HG02885 (cell line): ENCODE results near the gene POM121C.
A peak's percentile ranks its signal among the peaks of the same experiment; 100 is the strongest.
"Not testable (repeated sequence)": the region's sequence is repeated elsewhere in the genome, so short reads cannot be mapped to it uniquely, and the experiment has no call there.

Source experiments
- ATAC-seq: cut with Tn5 transposase; IDR thresholded peaks from one replicate; pipeline ENCODE4 v1.9.1; 2021; ENCODE audit warnings: mild to moderate bottlenecking; ENCODE audit not compliant: unreplicated experiment, poor library complexity

Gene POM121C

DNA sequence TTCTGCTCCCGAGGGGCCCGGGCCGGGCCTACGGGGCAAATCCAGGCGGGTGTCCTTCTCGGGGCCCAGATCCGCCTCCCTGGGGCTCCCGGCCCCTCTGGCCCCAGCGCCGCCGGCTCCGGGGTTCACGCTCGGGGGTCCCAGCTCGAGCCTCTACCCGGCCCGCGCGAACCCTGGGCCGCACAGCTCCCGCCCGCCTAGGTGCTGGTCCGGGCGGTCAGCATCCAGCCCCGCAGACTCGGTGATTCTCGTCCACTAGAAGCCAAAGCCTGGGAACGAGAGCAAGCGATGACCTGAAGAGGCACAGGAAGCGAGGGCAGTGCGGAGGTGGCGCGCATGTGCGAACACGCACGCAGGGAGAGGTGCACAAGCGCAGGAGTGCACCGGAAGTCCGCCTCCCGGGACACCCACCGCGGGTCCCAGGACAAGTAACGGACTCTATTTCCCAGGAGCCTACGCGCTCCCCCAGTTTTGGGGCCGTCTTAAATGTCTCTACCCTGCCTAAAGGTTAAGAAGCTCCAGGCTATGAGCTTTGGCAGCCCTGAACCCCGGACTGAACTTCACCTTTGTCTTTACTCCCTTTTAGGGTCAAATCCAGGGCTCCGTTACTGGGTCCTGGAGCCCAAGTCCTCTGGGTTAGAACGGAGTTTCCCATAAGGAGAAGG is at the start of gene POM121C:
POM121C (minus strand) TSS at position 321 of the 665 bp plus-strand sequence. CDS start 44,803 bp downstream, outside the sequence.
- peak; percentile 99 for ATAC-seq

DNA sequence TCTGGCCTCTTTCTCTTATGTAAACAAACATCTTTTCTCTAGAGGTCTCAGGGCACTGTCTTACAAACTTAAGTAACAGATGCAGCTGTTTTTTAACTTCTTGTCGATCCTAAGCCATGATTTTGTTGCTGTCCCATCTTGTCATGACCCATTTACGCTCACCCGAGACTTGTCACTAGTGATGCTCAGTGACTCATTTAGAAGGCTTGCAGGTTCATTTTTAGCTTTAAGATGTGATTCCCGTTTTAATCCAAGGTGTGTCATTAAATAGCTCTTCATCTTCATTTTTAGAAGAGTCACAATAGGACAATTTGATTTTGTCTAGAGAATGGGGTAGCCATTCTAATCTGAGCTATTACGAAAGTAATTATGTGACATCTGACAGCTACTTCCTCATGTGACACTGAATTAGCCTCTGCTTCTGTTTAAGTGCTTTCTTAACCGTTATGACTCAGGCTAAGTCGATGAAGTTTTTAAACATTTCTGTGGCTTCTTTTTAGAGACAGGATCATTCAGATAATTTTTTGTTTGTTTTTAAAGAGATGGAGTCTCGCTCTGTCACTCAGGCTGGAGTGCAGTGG is 48.7 kb upstream of the POM121C start:
- peak; percentile 76 for ATAC-seq

DNA sequence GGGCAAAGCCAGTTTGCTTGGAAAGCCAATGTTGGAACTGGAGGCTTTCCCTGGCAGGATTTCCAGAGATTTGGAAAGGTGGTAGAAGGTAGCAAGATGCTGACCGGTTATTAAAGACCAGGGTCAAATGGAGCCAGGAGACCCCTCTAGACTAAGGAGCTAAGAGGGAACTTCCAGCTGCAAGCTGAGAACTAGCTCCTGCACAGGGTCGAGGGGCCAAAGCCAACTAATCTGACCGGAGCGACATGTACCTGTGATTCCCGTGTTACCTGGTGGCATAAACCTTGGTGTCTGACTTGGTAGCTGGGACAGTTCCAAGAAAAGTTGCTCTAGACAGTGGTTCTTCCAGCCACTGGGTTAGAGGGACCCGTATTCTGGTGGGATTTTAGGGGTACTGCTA is 47.8 kb upstream of the POM121C start:
- ATAC-seq: no peak

DNA sequence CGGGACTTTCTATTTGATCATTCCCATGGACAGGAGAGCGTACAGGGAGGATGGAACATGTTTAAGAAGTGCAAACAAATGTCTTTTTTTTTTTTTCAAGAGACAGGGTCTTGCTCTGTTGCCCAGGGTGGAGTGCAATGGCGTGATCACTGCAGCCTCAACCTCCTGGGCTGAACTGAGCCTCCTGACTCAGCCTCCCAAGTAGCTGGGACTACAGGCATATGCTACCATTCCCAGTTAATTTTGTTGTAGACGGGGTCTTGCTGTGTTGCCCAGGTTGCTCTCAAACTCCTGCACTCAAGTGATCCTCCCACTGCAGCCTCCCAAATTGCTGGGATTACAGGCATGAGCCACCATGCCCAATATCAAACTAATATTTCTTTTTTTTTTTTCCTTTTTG is 46.5 kb upstream of the POM121C start:
- ATAC-seq: no peak

DNA sequence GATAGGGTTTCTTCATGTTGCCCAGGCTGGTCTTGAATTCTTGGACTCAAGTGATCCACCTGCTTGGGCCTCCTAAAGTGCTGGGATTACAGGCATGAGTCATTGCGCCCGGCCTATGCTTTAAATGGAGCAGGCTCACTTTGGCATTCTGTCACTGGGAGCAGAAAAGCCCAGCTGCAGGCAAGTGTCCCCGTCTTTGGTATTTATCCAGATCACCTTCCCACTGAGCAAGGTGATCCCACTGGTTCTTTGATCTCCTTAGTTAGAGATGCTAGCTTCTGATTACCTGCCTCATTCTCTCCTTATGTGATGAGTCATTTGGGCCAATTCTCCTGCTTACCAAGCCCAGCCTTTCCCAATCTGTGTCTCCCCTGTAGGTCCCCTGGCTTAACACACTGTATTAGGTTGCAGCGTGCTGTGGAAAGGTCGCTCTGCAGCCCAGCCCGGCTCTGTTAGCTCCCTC is 45.3 kb upstream of the POM121C start:
- no peak for ATAC-seq

DNA sequence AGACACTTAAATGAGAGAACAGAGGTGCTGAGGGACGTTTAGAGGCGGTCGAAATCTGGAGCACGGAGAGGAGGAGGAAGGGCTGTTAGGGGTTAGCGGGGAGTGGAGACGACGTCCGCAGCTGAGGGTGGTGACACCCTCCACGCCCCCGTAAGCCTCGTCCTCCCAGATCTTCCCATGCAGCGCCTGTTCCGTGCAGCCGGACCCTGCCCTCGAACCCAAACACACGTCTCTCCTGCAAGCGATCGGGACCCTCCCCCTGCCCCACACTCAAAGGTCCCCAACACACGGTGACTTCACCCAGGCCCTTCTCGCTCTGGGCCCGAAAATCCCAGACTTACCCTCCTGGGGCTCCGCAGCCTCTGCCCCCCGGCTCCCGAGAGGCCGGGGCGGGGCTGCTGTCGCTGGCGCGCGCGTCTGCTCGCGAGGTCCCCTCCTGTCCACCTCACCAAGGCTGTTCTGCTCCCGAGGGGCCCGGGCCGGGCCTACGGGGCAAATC is 41.2 kb upstream of the POM121C start:
- ATAC-seq: not testable (repeated sequence)

DNA sequence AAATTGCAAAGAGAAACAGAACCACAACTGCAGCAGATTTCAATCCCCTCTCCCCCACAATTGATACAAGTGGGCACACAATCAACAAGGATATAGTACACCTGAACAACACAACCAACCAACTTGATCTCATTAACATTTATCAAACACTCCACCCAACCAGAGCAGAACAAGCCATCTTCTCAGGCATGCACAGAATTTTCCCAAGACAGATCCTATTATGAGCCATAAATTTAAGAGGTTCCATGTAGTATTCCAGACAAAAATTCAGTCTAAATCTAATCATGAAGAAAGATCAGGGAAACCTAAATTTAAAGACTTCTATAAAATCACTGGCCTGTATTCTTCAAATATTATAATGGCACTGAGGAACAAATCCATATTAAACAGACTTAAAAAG is 35.6 kb upstream of the POM121C start:
- not testable (repeated sequence) for ATAC-seq

DNA sequence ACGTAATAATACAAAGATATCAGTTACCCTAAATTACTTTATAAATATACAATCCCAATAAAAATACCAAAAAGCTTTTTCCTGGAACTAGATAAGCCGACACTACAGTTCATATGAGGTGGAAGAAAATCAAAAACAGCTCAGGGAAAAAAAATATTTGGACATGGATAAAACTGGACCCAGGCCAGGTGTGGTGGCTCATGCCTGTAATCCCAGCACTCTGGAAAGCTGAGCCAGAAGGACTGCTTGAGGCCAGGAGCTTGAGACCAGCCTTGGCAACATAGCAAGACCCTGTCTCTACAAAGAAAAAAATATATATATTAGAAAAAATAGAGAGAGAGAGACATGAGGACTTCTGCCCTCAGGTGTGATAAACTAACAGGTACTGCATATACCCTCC is 32.7 kb upstream of the POM121C start:
- ATAC-seq: not testable (repeated sequence)

DNA sequence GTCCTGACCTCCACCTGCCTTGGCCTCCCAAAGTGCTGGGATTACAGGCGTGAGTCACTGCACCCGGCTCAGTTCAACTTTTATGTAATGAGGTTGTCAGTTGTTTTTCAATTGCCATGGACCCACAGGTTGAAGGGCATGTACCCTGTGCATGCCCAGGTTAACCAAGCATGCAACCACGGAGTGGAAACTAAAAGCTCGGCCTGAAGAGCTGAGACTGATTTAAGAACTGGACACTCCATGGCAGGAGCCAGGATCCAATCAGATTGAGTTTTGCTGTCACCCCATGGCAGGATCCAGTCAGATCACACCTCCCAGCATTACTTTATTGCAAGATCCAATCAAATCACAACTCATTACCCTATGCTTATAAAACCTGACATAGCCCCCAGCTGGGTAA is 22.9 kb upstream of the POM121C start:
- not testable (repeated sequence) for ATAC-seq

DNA sequence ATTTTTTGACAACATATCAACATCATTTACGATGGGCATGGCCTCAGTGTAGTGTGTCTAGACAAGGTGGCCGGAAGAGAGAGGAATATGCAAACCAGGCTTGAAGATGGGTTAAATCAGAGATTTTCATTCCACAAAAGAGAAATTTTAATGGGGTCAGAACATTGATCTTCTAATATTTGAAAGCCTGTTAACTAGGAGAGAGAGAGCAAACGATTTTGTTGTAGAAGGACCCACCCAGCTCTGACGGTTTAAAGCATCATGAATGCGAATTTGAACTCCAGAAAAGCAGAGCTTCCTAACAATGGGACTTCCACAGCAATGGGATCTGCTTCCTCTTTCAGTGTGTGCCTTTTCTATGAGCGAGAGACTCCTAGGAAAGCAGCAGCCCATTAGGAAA is 5.9 kb upstream of the POM121C start, which contains the start of gene SPDYE5:
SPDYE5 (plus strand) TSS at position 301 of the 400 bp plus-strand sequence. CDS start 1,728 bp downstream, outside the sequence.
- not testable (repeated sequence) for ATAC-seq

DNA sequence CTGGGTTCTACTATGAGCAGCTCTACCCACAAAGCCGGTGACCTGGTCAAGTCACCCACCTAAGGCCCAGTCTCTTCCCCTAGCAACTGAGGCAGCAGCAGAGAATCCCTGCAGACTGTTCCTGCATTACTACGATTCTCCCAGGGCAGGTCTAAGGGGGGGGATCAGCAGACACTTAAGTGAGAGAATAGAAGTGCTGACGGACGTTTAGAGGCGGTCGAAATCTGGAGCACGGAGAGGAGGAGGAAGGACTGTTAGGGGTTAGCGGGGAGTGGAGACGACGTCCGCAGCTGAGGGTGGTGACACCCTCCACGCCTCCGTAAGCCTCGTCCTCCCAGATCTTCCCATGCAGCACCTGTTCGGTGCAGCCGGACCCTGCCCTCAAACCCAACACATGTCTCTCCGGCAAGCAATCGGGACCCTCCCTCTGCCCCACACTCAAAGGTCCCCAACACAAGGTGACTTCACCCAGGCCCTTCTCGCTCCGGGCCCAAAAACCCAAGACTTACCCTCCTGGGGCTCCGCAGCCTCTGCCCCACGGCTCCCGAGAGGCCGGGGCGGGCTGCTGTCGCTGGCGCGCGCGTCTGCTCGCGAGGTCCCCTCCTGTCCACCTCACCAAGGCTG is 632 bp downstream of the POM121C start:
- ATAC-seq: not testable (repeated sequence)

DNA sequence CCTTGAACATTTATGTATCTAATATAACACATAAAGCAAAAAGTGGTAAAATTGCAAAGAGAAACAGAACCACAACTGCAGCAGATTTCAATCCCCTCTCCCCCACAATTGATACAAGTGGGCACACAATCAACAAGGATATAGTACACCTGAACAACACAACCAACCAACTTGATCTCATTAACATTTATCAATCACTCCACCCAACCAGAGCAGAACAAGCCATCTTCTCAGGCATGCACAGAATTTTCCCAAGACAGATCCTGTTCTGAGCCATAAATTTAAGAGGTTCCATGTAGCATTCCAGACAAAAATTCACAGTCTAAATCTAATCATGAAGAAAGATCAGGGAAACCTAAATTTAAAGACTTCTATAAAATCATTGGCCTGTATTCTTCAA is 5.8 kb downstream of the POM121C start:
- ATAC-seq: not testable (repeated sequence)

DNA sequence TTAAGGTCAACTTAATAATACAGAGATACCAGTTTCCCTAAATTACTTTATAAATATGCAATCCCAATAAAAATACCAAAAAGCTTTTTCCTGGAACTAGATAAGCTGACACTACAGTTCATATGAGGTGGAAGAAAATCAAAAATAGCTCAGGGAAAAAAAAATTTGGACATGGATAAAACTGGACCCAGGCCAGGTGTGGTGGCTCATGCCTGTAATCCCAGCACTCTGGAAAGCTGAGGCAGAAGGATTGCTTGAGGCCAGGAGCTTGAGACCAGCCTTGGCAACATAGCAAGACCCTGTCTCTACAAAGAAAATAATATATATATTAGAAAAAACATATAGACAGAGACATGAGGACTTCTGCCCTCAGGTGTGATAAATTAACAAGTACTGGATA is 8.6 kb downstream of the POM121C start:
- ATAC-seq: not testable (repeated sequence)

DNA sequence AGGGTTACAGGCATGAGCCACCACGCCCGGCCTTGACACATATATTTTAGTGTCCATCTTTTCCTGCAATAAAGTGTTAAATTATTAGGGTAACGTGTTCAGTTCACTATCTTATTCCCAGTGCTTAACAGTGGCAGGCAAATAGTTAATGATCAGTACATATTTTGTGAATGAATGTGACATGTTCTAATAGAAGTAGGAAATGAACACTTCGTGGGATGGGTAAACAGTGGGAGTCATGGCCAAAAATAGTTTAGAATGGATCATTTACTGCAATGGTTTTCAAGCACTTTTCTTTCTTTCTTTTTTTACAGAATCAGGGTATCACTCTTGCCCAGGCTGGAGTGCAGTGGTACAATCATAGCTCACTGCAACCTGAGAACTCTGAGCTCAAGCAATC is 15.9 kb downstream of the POM121C start:
- ATAC-seq: not testable (repeated sequence)

DNA sequence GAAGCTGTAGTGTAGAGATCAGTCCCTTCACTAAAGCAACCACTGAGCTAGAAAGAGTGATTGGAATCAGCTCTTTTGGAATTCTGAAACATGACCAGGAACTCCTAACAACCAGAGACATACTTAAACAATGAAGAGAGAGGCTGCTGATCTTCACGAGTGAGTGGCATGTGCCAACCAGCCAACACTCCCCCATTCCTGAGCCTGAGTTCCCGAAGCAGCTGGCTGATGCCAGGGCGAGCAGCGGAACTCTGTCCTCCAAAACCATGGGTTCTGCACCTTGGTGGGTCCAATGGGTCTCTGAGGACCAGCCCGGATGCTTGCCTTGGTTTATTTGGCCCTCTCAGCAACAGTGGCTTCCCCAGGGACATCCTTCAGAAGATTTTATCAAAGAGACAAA is 25.6 kb downstream of the POM121C start:
- ATAC-seq: not testable (repeated sequence)

DNA sequence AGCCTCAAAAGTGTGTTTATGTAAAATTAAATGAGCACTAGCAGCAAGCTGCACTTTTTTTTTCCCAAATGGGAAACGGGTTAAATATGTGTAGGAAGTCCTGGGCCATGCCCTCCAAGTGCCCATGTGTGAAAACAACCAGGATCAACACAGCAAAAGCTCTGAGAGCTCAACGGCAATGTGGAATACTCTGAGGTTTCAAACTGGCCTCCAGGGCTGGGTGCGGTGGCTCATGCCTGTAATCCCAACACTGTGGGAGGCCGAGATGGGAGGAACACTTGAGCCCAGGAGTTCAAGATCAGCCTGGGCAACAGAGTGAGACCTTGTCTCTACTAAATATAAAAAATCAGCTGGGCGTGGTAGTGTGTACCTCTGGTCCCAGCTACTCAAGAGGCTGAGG is 28.1 kb downstream of the POM121C start:
- ATAC-seq: not testable (repeated sequence)

DNA sequence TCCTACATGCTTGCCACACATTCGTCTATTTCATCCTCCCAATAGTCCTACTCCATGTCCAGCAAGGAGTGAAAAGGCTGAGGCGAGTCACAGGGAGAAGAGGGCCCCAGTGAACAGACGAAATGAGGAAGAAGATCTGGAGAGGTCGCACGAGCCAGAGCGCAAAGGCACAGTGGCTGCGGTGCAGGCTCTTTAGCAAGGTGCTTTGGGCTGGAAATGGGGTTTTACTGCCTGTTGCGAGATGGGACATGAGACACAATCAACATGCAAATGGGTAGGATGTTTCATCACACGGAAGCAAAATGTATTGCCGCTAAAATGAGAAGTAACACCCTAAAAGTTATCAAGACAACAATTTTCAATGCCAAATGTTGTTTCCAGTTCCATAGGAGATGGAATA is 29.7 kb downstream of the POM121C start:
- not testable (repeated sequence) for ATAC-seq

DNA sequence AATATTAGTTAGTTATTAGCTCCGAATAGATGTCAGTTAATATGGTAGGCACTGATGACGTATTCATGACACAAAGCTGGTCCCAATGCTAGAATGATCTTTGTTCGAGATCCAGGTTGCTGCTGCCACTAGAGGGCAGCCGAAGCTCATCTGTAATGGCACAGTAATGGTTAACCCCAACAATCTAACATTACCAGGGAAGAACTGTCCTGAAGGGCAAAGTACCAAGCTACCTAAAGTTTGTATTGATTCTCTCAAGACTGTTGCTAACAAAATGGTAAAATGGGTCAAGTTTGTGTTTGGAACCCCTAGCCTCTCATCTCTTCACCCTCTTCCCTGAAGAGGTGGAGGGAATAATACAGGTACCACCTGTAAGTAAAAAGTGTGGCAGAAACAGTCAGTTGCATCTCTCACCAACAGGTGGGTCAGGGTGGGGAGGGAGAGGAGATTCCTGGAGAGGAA is 33.6 kb downstream of the POM121C start:
- peak; percentile 80 for ATAC-seq

DNA sequence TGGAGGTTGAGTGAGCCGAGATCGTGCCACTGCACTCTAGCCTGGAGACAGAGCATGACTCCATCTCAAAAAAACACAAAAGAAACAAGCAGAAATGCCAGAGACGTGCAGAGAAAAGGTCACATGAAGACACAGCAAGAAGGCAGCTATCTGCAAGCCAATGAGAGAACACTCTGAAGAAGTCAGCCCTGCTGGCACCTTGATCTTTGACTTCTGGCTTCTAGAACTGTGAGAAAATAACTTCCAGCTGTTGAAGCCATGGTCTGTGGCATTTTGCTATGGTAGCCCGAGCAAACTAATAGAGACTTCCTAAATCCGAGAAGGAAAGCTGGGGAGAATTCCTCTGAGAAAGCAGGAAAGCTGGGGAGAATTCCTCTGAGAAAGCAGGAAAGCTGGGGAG is 36.2 kb downstream of the POM121C start:
- not testable (repeated sequence) for ATAC-seq

DNA sequence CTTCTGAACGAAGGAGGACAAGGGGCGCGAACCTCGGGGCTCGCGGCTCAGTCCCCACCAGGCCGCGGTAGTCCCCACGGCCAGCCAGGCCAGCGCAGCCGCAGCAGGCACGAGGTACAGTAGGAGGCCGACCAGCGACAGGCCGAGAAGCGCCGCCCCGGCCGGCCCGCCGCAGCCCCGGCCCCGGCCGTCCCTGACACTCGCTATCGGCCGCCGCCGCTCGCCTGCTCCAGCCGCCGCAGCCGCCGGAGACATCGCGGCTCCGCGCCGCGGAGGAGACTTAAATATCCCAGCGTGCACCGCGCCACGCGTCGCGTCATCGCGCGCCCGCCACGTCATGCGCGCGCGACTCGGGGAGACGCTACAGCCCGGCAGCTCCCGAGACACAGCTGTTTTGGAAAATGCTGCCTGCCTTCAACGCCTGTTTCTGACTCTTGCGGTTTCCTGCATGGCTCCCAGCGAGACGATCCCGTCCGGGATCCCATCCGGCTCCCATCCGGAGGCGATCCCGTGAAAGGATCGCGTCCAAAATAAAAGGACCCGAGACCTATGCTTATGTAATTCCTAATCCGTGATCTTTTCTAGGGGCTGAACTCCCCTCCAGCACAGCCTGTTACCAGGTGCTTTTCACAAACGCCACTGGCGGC is 43.5 kb downstream of the POM121C start:
- ATAC-seq: peak; percentile 88

DNA sequence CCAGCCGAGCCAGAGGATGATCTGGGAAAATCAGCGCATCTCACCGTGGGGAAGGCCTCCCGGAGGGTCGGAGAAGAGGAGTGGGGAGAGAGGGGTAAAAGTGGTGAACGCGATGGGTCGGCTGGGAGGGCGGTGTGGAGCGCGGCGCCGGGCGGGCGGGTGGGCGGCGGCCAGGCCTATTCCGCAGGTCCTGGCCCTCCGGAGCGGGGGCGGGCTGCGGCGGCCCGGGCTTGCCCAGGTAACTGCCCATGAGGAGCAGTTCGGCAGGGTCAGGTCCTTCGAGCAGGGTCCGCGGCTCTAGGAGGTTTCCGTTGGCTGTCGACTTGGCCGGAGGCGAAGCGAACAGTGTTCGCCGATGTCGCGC is 44.0 kb downstream of the POM121C start:
- ATAC-seq: peak; percentile 41
